ENCODE results near the gene PIP.
"Not testable (repeated sequence)": the region's sequence is repeated elsewhere in the genome, so short reads cannot be mapped to it uniquely, and the experiment has no call there.

PIP gene

GRCh38 chr7:143180771-143181170 lies 48.9 kb downstream of the PIP start:
- DNase-seq = not testable (repeated sequence)

GRCh38 chr7:143181349-143181748 lies 49.5 kb downstream of the PIP start:
- DNase-seq = no peak

GRCh38 chr7:143183024-143183423 lies 51.1 kb downstream of the PIP start, which contains the start of gene TAS2R39:
TSS of gene TAS2R39 (plus strand) at chr7:143183419. CDS start at chr7:143183419, 0 bp downstream.
- no peak for DNase-seq

GRCh38 chr7:143185551-143185950 lies 53.7 kb downstream of the PIP start:
- DNase-seq = no peak

GRCh38 chr7:143188994-143189393 lies 57.1 kb downstream of the PIP start:
- DNase-seq = no peak

All from effector CD4-positive, alpha-beta T cell (primary cell).